ENCODE measurements around the gene PCTP. TPM values are rescaled to one million over a fixed set of nuclear protein-coding genes. Genes with fewer than 3 reads are reported as not detected.

The PCTP gene
- total RNA-seq, 1 experiment from 2014 or later = 17.1 TPM

- no peaks in the 10 kb centered on the region for H3K79me1 ChIP-seq (ENCODE audit: insufficient read depth, low read depth, low read length, poor library complexity, severe bottlenecking)
- DNase-seq = peak; percentile 82
- no peak overlapping the region for H3K27ac ChIP-seq (ENCODE audit: insufficient read length, low read depth, low read length)
- peak overlapping the region; percentile 25 for H2AFZ ChIP-seq (ENCODE audit: low read length)
- Mint-ChIP-seq H3K4me1 (peaks cover 19 to 21% of the 10 kb centered on the region in 2 experiments), H3K9me3 (no peaks in the 10 kb centered on the region; a peak in 1 of 5 replicates), H3K36me3 (ENCODE audit: insufficient read depth in 1 of 3, low read depth in 3 of 3) (no peaks in the 10 kb centered on the region), H3K27ac (no peak overlapping the region), H3K27me3 (ENCODE audit: low read depth) (peaks cover 2% of the 10 kb centered on the region; the same call in 1 of the 2 replicates), H3K4me3 (no peak overlapping the region)
- no peaks in the 10 kb centered on the region for H3K79me2 ChIP-seq (ENCODE audit: insufficient read depth, low read length)
- H2BK120ac ChIP-seq (ENCODE audit: low read depth, low read length, poor library complexity, severe bottlenecking) = no peak overlapping the region
- no peak overlapping the region for H2BK15ac ChIP-seq (ENCODE audit: low read depth, low read length)
- no peak overlapping the region for H3T11ph ChIP-seq (ENCODE audit: low read length)
- TF ChIP-seq CTCF (conservative IDR thresholded peaks at IDR 0.05) = peak; percentile 84
- no peak overlapping the region for H4K91ac ChIP-seq (ENCODE audit: insufficient read length, low read depth, low read length)
- no peak overlapping the region for H3K9ac ChIP-seq (ENCODE audit: extremely low read depth, insufficient read length, low read length)
- no peak overlapping the region for H3K4me2 ChIP-seq (ENCODE audit: insufficient read depth, insufficient read length, low read length)
- no peak overlapping the region for H3K4ac ChIP-seq (ENCODE audit: low read depth, low read length)
- H3K23me2 ChIP-seq (ENCODE audit: insufficient read length, low read depth, low read length, poor library complexity, severe bottlenecking) = no peaks in the 10 kb centered on the region
- no peaks in the 10 kb centered on the region for H4K20me1 ChIP-seq (ENCODE audit: control insufficient read depth, insufficient read depth, insufficient read length)
- H2BK20ac ChIP-seq (ENCODE audit: low read depth, low read length, poor library complexity, severe bottlenecking) = no peak overlapping the region
- no peak overlapping the region for H3K14ac ChIP-seq (ENCODE audit: insufficient read depth, low read length)
- peaks cover 1% of the 10 kb centered on the region; the same call in 1 of the 2 replicates for H3K4me1 ChIP-seq (ENCODE audit: insufficient read depth, low read length)
- no peak overlapping the region for H2AK5ac ChIP-seq (ENCODE audit: insufficient read length, low read length)
- no peak overlapping the region for H2BK5ac ChIP-seq (ENCODE audit: insufficient read length, low read length)
- H3K9me3 ChIP-seq (ENCODE audit: control insufficient read depth, low read depth, low read length) = no peaks in the 10 kb centered on the region
- no peak overlapping the region for H2BK12ac ChIP-seq (ENCODE audit: insufficient read length, low read depth, low read length)
- no peaks in the 10 kb centered on the region for H3K27me3 ChIP-seq (ENCODE audit: insufficient read depth, low read length)
- no CpG with 5 or more reads among the region's 11 CpGs for WGBS (ENCODE audit: extremely low coverage, insufficient read length, low lambda C conversion rate)
- no peak overlapping the region for H4K5ac ChIP-seq (ENCODE audit: insufficient read length, low read depth, low read length)
- H4K8ac ChIP-seq (replicated peaks; ENCODE audit: insufficient read length, low read depth, low read length) = no peak overlapping the region
- H3K18ac ChIP-seq (ENCODE audit: insufficient read length, low read depth, low read length) = no peak overlapping the region
- no peak overlapping the region for H3K56ac ChIP-seq (ENCODE audit: insufficient read length, low read depth, low read length)
- H3K23ac ChIP-seq (ENCODE audit: insufficient read length, low read depth, low read length) = no peak overlapping the region
Measured at GRCh38 chr17:55717898-55718735, 32.7 kb upstream of the PCTP start.
